ENCODE measurements around the gene ZNF516.

The ZNF516 gene

GRCh38 chr18:76391038-76391437 is 104.0 kb downstream of the ZNF516 start:
- Histone ChIP-seq H3K4me2 (ENCODE audit: low read length, poor library complexity, severe bottlenecking) (no peak overlapping the region), H2AFZ (ENCODE audit: low read depth, low read length) (no peak overlapping the region), H3K9ac (ENCODE audit: low read length) (no peak overlapping the region), H3K23ac (ENCODE audit: low read length in 2 of 2) (no peak overlapping the region), H3K14ac (ENCODE audit: low read length in 2 of 2) (no peak overlapping the region), H2BK120ac (ENCODE audit: low read depth, low read length) (no peak overlapping the region), H4K8ac (ENCODE audit: low read length) (no peak overlapping the region), H2BK12ac (ENCODE audit: low read length in 2 of 2) (no peak overlapping the region), H2AK5ac (ENCODE audit: low read length, severe bottlenecking) (no peak overlapping the region), H3K27ac (ENCODE audit: low read length, poor library complexity, severe bottlenecking) (no peak overlapping the region), H3K4ac (ENCODE audit: low read depth in 1 of 2, low read length in 2 of 2) (no peak overlapping the region), H4K91ac (ENCODE audit: low read length) (no peak overlapping the region), H3K36me3 (ENCODE audit: control insufficient read depth in 1 of 2, insufficient read depth in 2 of 2, low read depth in 1 of 2, low read length in 2 of 2) (peaks cover 4 to 29% of the 10 kb centered on the region in 2 experiments), H2BK5ac (ENCODE audit: low read depth, low read length, poor library complexity, severe bottlenecking) (no peak overlapping the region), H3K79me1 (replicated peaks; ENCODE audit: low read length, poor library complexity, severe bottlenecking) (peaks cover 55% of the 10 kb centered on the region), H3K4me3 (ENCODE audit: insufficient read depth in 1 of 2, low read depth in 1 of 2, low read length in 2 of 2) (no peak overlapping the region), H3K4me1 (ENCODE audit: control insufficient read depth, insufficient read depth, low read depth, low read length) (peaks cover 13% of the 10 kb centered on the region), H3K27me3 (ENCODE audit: control insufficient read depth in 1 of 2, insufficient read depth in 1 of 2, low read length in 2 of 2) (no peaks in the 10 kb centered on the region), H3K9me3 (ENCODE audit: control insufficient read depth, low read length) (no peaks in the 10 kb centered on the region), H2BK15ac (ENCODE audit: low read depth, poor library complexity, severe bottlenecking) (no peak overlapping the region), H3K18ac (ENCODE audit: low read depth in 1 of 2, low read length in 2 of 2) (no peak overlapping the region)
- DNase-seq = no peak
- 92% methylated on average over 8 of the region's 9 CpGs for WGBS

GRCh38 chr18:76390452-76391035 is 104.5 kb downstream of the ZNF516 start:
- Histone ChIP-seq H3K36me3 (ENCODE audit: control insufficient read depth in 1 of 2, insufficient read depth in 2 of 2, low read depth in 1 of 2, low read length in 2 of 2) (peaks cover 4 to 28% of the 10 kb centered on the region in 2 experiments), H3K4ac (ENCODE audit: low read depth in 1 of 2, low read length in 2 of 2) (no peak overlapping the region), H2BK120ac (ENCODE audit: low read depth, low read length) (no peak overlapping the region), H3K27ac (ENCODE audit: low read length, poor library complexity, severe bottlenecking) (no peak overlapping the region), H3K23ac (ENCODE audit: low read length in 2 of 2) (no peak overlapping the region), H3K9ac (ENCODE audit: low read length) (no peak overlapping the region), H3K27me3 (ENCODE audit: control insufficient read depth in 1 of 2, insufficient read depth in 1 of 2, low read length in 2 of 2) (no peaks in the 10 kb centered on the region), H3K9me3 (ENCODE audit: control insufficient read depth, low read length) (no peaks in the 10 kb centered on the region), H4K91ac (ENCODE audit: low read length) (no peak overlapping the region), H3K4me3 (ENCODE audit: insufficient read depth in 1 of 2, low read depth in 1 of 2, low read length in 2 of 2) (no peak overlapping the region), H3K14ac (ENCODE audit: low read length in 2 of 2) (no peak overlapping the region), H3K18ac (ENCODE audit: low read depth in 1 of 2, low read length in 2 of 2) (no peak overlapping the region), H3K4me1 (ENCODE audit: control insufficient read depth, insufficient read depth, low read depth, low read length) (peaks cover 13% of the 10 kb centered on the region), H2AK5ac (ENCODE audit: low read length, severe bottlenecking) (no peak overlapping the region), H3K79me1 (replicated peaks; ENCODE audit: low read length, poor library complexity, severe bottlenecking) (peaks cover 56% of the 10 kb centered on the region), H2AFZ (ENCODE audit: low read depth, low read length) (no peak overlapping the region), H2BK12ac (ENCODE audit: low read length in 2 of 2) (peak overlapping the region in 1 of 2 experiments; percentile 80), H3K4me2 (ENCODE audit: low read length, poor library complexity, severe bottlenecking) (no peak overlapping the region), H2BK15ac (ENCODE audit: low read depth, poor library complexity, severe bottlenecking) (no peak overlapping the region), H2BK5ac (ENCODE audit: low read depth, low read length, poor library complexity, severe bottlenecking) (no peak overlapping the region), H4K8ac (ENCODE audit: low read length) (no peak overlapping the region)
- no peak for DNase-seq
- WGBS = 91% methylated on average over 17 of the region's 17 CpGs

GRCh38 chr18:76389716-76390115 is 105.3 kb downstream of the ZNF516 start:
- Histone ChIP-seq H3K4me1 (ENCODE audit: control insufficient read depth, insufficient read depth, low read depth, low read length) (peaks cover 13% of the 10 kb centered on the region), H2BK12ac (ENCODE audit: low read length in 2 of 2) (no peak overlapping the region), H2AFZ (ENCODE audit: low read depth, low read length) (no peak overlapping the region), H3K23ac (ENCODE audit: low read length in 2 of 2) (no peak overlapping the region), H4K8ac (ENCODE audit: low read length) (no peak overlapping the region), H3K36me3 (ENCODE audit: control insufficient read depth in 1 of 2, insufficient read depth in 2 of 2, low read depth in 1 of 2, low read length in 2 of 2) (peaks cover 0 to 29% of the 10 kb centered on the region in 2 experiments), H3K79me1 (replicated peaks; ENCODE audit: low read length, poor library complexity, severe bottlenecking) (peaks cover 57% of the 10 kb centered on the region), H2AK5ac (ENCODE audit: low read length, severe bottlenecking) (no peak overlapping the region), H4K91ac (ENCODE audit: low read length) (no peak overlapping the region), H3K4me3 (ENCODE audit: insufficient read depth in 1 of 2, low read depth in 1 of 2, low read length in 2 of 2) (no peak overlapping the region), H3K14ac (ENCODE audit: low read length in 2 of 2) (no peak overlapping the region), H3K9ac (ENCODE audit: low read length) (no peak overlapping the region), H3K4me2 (ENCODE audit: low read length, poor library complexity, severe bottlenecking) (no peak overlapping the region), H3K27me3 (ENCODE audit: control insufficient read depth in 1 of 2, insufficient read depth in 1 of 2, low read length in 2 of 2) (no peaks in the 10 kb centered on the region), H2BK15ac (ENCODE audit: low read depth, poor library complexity, severe bottlenecking) (no peak overlapping the region), H3K4ac (ENCODE audit: low read depth in 1 of 2, low read length in 2 of 2) (no peak overlapping the region), H2BK120ac (ENCODE audit: low read depth, low read length) (no peak overlapping the region), H2BK5ac (ENCODE audit: low read depth, low read length, poor library complexity, severe bottlenecking) (no peak overlapping the region), H3K18ac (ENCODE audit: low read depth in 1 of 2, low read length in 2 of 2) (no peak overlapping the region), H3K27ac (ENCODE audit: low read length, poor library complexity, severe bottlenecking) (no peak overlapping the region), H3K9me3 (ENCODE audit: control insufficient read depth, low read length) (no peaks in the 10 kb centered on the region)
- WGBS = 91% methylated on average over 11 of the region's 11 CpGs
- DNase-seq = no peak

- no peak overlapping the region for H2AK5ac ChIP-seq (ENCODE audit: low read length, severe bottlenecking)
- H3K9me3 ChIP-seq (ENCODE audit: control insufficient read depth, low read length) = no peaks in the 10 kb centered on the region
- DNase-seq = no peak
- peaks cover 61% of the 10 kb centered on the region for H3K79me1 ChIP-seq (replicated peaks; ENCODE audit: low read length, poor library complexity, severe bottlenecking)
- H3K4ac ChIP-seq (ENCODE audit: low read depth in 1 of 2, low read length in 2 of 2) = no peak overlapping the region
- H3K9ac ChIP-seq (ENCODE audit: low read length) = peak overlapping the region; percentile 55
- 96% methylated on average over 9 of the region's 9 CpGs for WGBS
- peak overlapping the region in 1 of 2 experiments; percentile 30 for H3K4me3 ChIP-seq (ENCODE audit: insufficient read depth in 1 of 2, low read depth in 1 of 2, low read length in 2 of 2)
- H4K91ac ChIP-seq (ENCODE audit: low read length) = no peak overlapping the region
- H2BK120ac ChIP-seq (ENCODE audit: low read depth, low read length) = no peak overlapping the region
- H3K27me3 ChIP-seq (ENCODE audit: control insufficient read depth in 1 of 2, insufficient read depth in 1 of 2, low read length in 2 of 2) = no peaks in the 10 kb centered on the region
- H2AFZ ChIP-seq (ENCODE audit: low read depth, low read length) = no peak overlapping the region
- no peak overlapping the region for H3K23ac ChIP-seq (ENCODE audit: low read length in 2 of 2)
- H2BK15ac ChIP-seq (ENCODE audit: low read depth, poor library complexity, severe bottlenecking) = no peak overlapping the region
- no peak overlapping the region for H2BK5ac ChIP-seq (ENCODE audit: low read depth, low read length, poor library complexity, severe bottlenecking)
- peaks cover 13% of the 10 kb centered on the region for H3K4me1 ChIP-seq (ENCODE audit: control insufficient read depth, insufficient read depth, low read depth, low read length)
- H3K27ac ChIP-seq (ENCODE audit: low read length, poor library complexity, severe bottlenecking) = no peak overlapping the region
- no peak overlapping the region for H3K4me2 ChIP-seq (ENCODE audit: low read length, poor library complexity, severe bottlenecking)
- no peak overlapping the region for H2BK12ac ChIP-seq (ENCODE audit: low read length in 2 of 2)
- H3K36me3 ChIP-seq (ENCODE audit: control insufficient read depth in 1 of 2, insufficient read depth in 2 of 2, low read depth in 1 of 2, low read length in 2 of 2) = peaks cover 0 to 33% of the 10 kb centered on the region in 2 experiments
- no peak overlapping the region for H4K8ac ChIP-seq (ENCODE audit: low read length)
- H3K14ac ChIP-seq (ENCODE audit: low read length in 2 of 2) = no peak overlapping the region
- no peak overlapping the region for H3K18ac ChIP-seq (ENCODE audit: low read depth in 1 of 2, low read length in 2 of 2)
Observed at GRCh38 chr18:76388891-76389423, 106.1 kb downstream of the ZNF516 start.
